ENCODE measurements around the gene HSF2.

The HSF2 gene

GRCh38 chr6:122367171-122367570 is 32.3 kb upstream of the HSF2 start:
- no peak for TF ChIP-seq CTCF (IDR thresholded peaks at IDR 0.05; ENCODE audit: insufficient read depth, low read depth, low read length, missing control alignments)
- no peak for DNase-seq (ENCODE audit: low read depth)
- H3K4me3 ChIP-seq (ENCODE audit: low read depth, low read length) = no peak overlapping the region

- DNase-seq (ENCODE audit: low read depth) = no peak
- TF ChIP-seq CTCF (IDR thresholded peaks at IDR 0.05; ENCODE audit: insufficient read depth, low read depth, low read length, missing control alignments) = no peak
- no peak overlapping the region for H3K4me3 ChIP-seq (ENCODE audit: low read depth, low read length)
Measured at GRCh38 chr6:122369536-122369935, 29.9 kb upstream of the HSF2 start.

- H3K4me3 ChIP-seq (ENCODE audit: low read depth, low read length) = no peak overlapping the region
- TF ChIP-seq CTCF (IDR thresholded peaks at IDR 0.05; ENCODE audit: insufficient read depth, low read depth, low read length, missing control alignments) = no peak
- no peak for DNase-seq (ENCODE audit: low read depth)
Measured at GRCh38 chr6:122372647-122373046, 26.8 kb upstream of the HSF2 start.

GRCh38 chr6:122374307-122374706 is 25.1 kb upstream of the HSF2 start:
- H3K4me3 ChIP-seq (ENCODE audit: low read depth, low read length) = no peak overlapping the region
- TF ChIP-seq CTCF (IDR thresholded peaks at IDR 0.05; ENCODE audit: insufficient read depth, low read depth, low read length, missing control alignments) = no peak
- DNase-seq (ENCODE audit: low read depth) = peak; percentile 13

GRCh38 chr6:122376246-122376645 is 23.2 kb upstream of the HSF2 start:
- TF ChIP-seq CTCF (IDR thresholded peaks at IDR 0.05; ENCODE audit: insufficient read depth, low read depth, low read length, missing control alignments) = no peak
- H3K4me3 ChIP-seq (ENCODE audit: low read depth, low read length) = no peak overlapping the region

GRCh38 chr6:122381494-122382265 is 17.8 kb upstream of the HSF2 start:
- peak; percentile 72 for TF ChIP-seq CTCF (IDR thresholded peaks at IDR 0.05; ENCODE audit: insufficient read depth, low read depth, low read length, missing control alignments)

More at GRCh38 chr6:122376246-122376645, 23.2 kb upstream of the HSF2 start:
- no peak for DNase-seq (ENCODE audit: low read depth)

More at GRCh38 chr6:122381494-122382265, 17.8 kb upstream of the HSF2 start:
- peak; percentile 78 for DNase-seq (ENCODE audit: low read depth)
- H3K4me3 ChIP-seq (ENCODE audit: low read depth, low read length) = no peak overlapping the region

All from GM12865 (cell line).